SK-N-SH (cell line): ENCODE measurements around the gene LRRN4CL. TPM values are rescaled to one million over a fixed set of nuclear protein-coding genes. Genes with fewer than 3 reads are reported as not detected.

Experiments used
- CTCF ChIA-PET: fragments of 300-600, 350-600 bp; formaldehyde crosslinking; extraction: SDS; loops from one replicate; lab custom pipeline; 2021; lab: Yijun Ruan, JAX
- POLR2A ChIA-PET: fragments of 350-600 bp; sonication (Branson Sonifier 250); formaldehyde crosslinking; extraction: SDS; loops from one replicate; lab custom pipeline; 2020; ENCODE audit warnings: antibody characterized with exemption, inconsistent platforms; lab: Yijun Ruan, JAX
- DNase-seq: peaks from one replicate; pipeline ENCODE4 v3.0.0; 2012
- H2AFZ ChIP-seq: fragments of 200-600 bp; sonication (generic); 2 replicates; pipeline ENCODE4 v1.8.1; 2016; ENCODE audit warnings: antibody characterized with exemption, mild to moderate bottlenecking, low read depth
- H3F3A ChIP-seq: fragments of 200-600 bp; sonication (generic); replicated peaks from 2 replicates; pipeline ENCODE3; 2016; ENCODE audit warnings: antibody characterized with exemption, mild to moderate bottlenecking; ENCODE audit not compliant: insufficient read depth
- H3K27ac ChIP-seq, 2 experiments: fragments of 200-500 bp in 1 of 2; fragments of 200-600 bp in 1 of 2; sonication (Bioruptor generic) in 1 of 2; sonication (generic), shearing (Covaris generic) in 1 of 2; 2 replicates each; pipeline versions ENCODE4 v1.5.1 to v1.6.1; 2014 to 2016; ENCODE audit warnings: low read depth in 2 of 2, inconsistent platforms in 1 of 2, low read length in 1 of 2, mild to moderate bottlenecking in 1 of 2, mixed read lengths in 1 of 2
- H3K27me3 ChIP-seq: fragments of 200-600 bp; sonication (generic), shearing (Covaris generic); 2 replicates; pipeline ENCODE4 v1.6.1; 2016; ENCODE audit warnings: mixed run types; ENCODE audit not compliant: insufficient read depth
- H3K36me3 ChIP-seq, 2 experiments: fragments of 200-500 bp in 1 of 2; fragments of 200-600 bp in 1 of 2; sonication (Bioruptor generic) in 1 of 2; sonication (generic) in 1 of 2; replicated peaks in 1 of 2; 2 replicates each; pipeline versions ENCODE3 to v1.5.1; 2014 to 2016; ENCODE audit warnings: low read length in 1 of 2, mild to moderate bottlenecking in 1 of 2; ENCODE audit not compliant: insufficient read depth in 2 of 2, control insufficient read depth in 1 of 2
- H3K4me1 ChIP-seq, 2 experiments: fragments of 200-500 bp in 1 of 2; fragments of 200-600 bp in 1 of 2; sonication (Bioruptor generic) in 1 of 2; sonication (generic), shearing (Covaris generic) in 1 of 2; 2 replicates each; pipeline versions ENCODE4 v1.5.1 to v1.6.1; 2014 to 2016; ENCODE audit warnings: low read depth in 1 of 2, low read length in 1 of 2, mixed run types in 1 of 2; ENCODE audit not compliant: insufficient read depth in 2 of 2, control insufficient read depth in 1 of 2
- H3K4me2 ChIP-seq: fragments of 200-600 bp; sonication (generic), shearing (Covaris generic); 2 replicates; pipeline ENCODE4 v1.6.1; 2017; ENCODE audit warnings: mixed run types
- H3K4me3 ChIP-seq, 2 experiments: fragments of 200-500 bp in 1 of 2; fragments of 200-600 bp in 1 of 2; sonication (Bioruptor generic) in 1 of 2; sonication (generic), shearing (Covaris generic) in 1 of 2; 2 replicates each; pipeline versions ENCODE4 v1.5.1 to v1.8.1; 2014 to 2016; ENCODE audit warnings: low read depth in 2 of 2, inconsistent platforms in 1 of 2, low read length in 1 of 2, mild to moderate bottlenecking in 1 of 2, mixed read lengths in 1 of 2, moderate library complexity in 1 of 2
- H3K79me2 ChIP-seq: fragments of 200-600 bp; sonication (generic); 2 replicates; pipeline ENCODE4 v1.8.1; 2017; ENCODE audit warnings: mild to moderate bottlenecking; ENCODE audit not compliant: insufficient read depth
- H3K9ac ChIP-seq: fragments of 200-600 bp; sonication (generic); 2 replicates; pipeline ENCODE4 v1.6.1; 2017; ENCODE audit warnings: mixed run types
- H3K9me2 ChIP-seq: fragments of 200-600 bp; sonication (generic); 2 replicates; pipeline ENCODE4 v1.6.1; 2017; ENCODE audit warnings: mixed run types
- H3K9me3 ChIP-seq: fragments of 200-600 bp; sonication (generic); 2 replicates; pipeline ENCODE4 v1.6.1; 2017; ENCODE audit warnings: mixed run types, mild to moderate bottlenecking, moderate library complexity
- H4K20me1 ChIP-seq: fragments of 200-600 bp; sonication (generic); 2 replicates; pipeline ENCODE4 v1.6.1; 2017; ENCODE audit warnings: mild to moderate bottlenecking, mixed run types; ENCODE audit not compliant: insufficient read depth
- CHD2 ChIP-seq: fragments of 150-350 bp; IDR thresholded peaks from 2 replicates; pipeline ENCODE4 v1.6.1; 2018; ENCODE audit warnings: low read length; ENCODE audit not compliant: partially characterized antibody
- ELF1 ChIP-seq: IDR thresholded peaks from 2 replicates; pipeline ENCODE4 v1.4.0; 2012
- EP300 ChIP-seq, 2 experiments: IDR thresholded peaks; 2 replicates each; pipeline versions ENCODE4 v1.4.0 to v1.6.1; 2012; ENCODE audit warnings: borderline replicate concordance in 1 of 2, low read depth in 1 of 2, low read length in 1 of 2
- EZH2phosphoT487 ChIP-seq: fragments of 200-600 bp; sonication (generic); IDR thresholded peaks from 2 replicates; pipeline ENCODE4 v1.6.1; 2017; ENCODE audit warnings: low read depth, mixed run types, mild to moderate bottlenecking, antibody characterized with exemption, moderate library complexity, borderline replicate concordance
- FOXJ3 ChIP-seq: sonication (generic); formaldehyde crosslinking; IDR thresholded peaks from 2 replicates; pipeline ENCODE4 v1.5.1; 2020; ENCODE audit warnings: mild to moderate bottlenecking, missing genetic modification reagents
- GABPA ChIP-seq: IDR thresholded peaks from 2 replicates; pipeline ENCODE4 v1.4.0; 2012; ENCODE audit warnings: low read depth, mild to moderate bottlenecking
- GATA2 ChIP-seq: sonication (generic); formaldehyde crosslinking; IDR thresholded peaks from 2 replicates; pipeline ENCODE4 v1.5.0; 2020; ENCODE audit warnings: mild to moderate bottlenecking, missing genetic modification reagents
- JUND ChIP-seq: IDR thresholded peaks from 2 replicates; pipeline ENCODE4 v1.4.0; 2012
- MXI1 ChIP-seq: IDR thresholded peaks from 2 replicates; pipeline ENCODE4 v1.6.1; 2012; ENCODE audit warnings: mild to moderate bottlenecking, low read depth, low read length, improper control_type of control experiment
- POLR2AphosphoS5 ChIP-seq: IDR thresholded peaks from 2 replicates; pipeline ENCODE4 v1.6.1; 2012; ENCODE audit warnings: low read depth, low read length
- RFX5 ChIP-seq: IDR thresholded peaks from 2 replicates; pipeline ENCODE4 v1.6.1; 2012; ENCODE audit warnings: mild to moderate bottlenecking, improper control_type of control experiment, low read length
- SIN3A ChIP-seq: IDR thresholded peaks from 2 replicates; pipeline ENCODE4 v1.6.1; 2012; ENCODE audit warnings: low read depth, mild to moderate bottlenecking, low read length, moderate library complexity, borderline replicate concordance
- TCF12 ChIP-seq: IDR thresholded peaks from 2 replicates; pipeline ENCODE4 v1.4.0; 2012
- TEAD4 ChIP-seq: IDR thresholded peaks from 2 replicates; pipeline ENCODE4 v1.4.0; 2012; ENCODE audit warnings: mild to moderate bottlenecking, borderline replicate concordance; ENCODE audit not compliant: insufficient read depth
- YY1 ChIP-seq: IDR thresholded peaks from 2 replicates; pipeline ENCODE4 v1.4.0; 2012; ENCODE audit warnings: low read depth, mild to moderate bottlenecking
- WGBS: methylation state at CpG from one replicate; pipeline ENCODE4 v1.1.6; 2017; ENCODE audit warnings: low lambda C conversion rate; 5-methylcytosine and 5-hydroxymethylcytosine counted together
- polyA plus RNA-seq, 3 experiments: library from polyadenylated mRNA; depleted of rRNA; stranded (reverse); fragments of >200 nt; gene quantifications; 2 replicates each; pipeline ENCODE4 v1.2.3, GENCODE V29; 2012
- TF ChIP-seq, protein P1 (sequence below): IDR thresholded peaks from 2 replicates; pipeline ENCODE4 v1.4.0; 2012; ENCODE audit warnings: low read depth, borderline replicate concordance
- TF ChIP-seq, protein P2 (sequence below): IDR thresholded peaks from 2 replicates; pipeline ENCODE4; 2012
- TF ChIP-seq, protein P3 (sequence below): IDR thresholded peaks from 2 replicates; pipeline ENCODE4 v1.4.0; 2012; ENCODE audit warnings: low read depth
- TF ChIP-seq, protein P4 (sequence below): IDR thresholded peaks from 2 replicates; pipeline ENCODE4 v1.4.0; 2012; ENCODE audit warnings: low read depth, borderline replicate concordance

LRRN4CL gene
- polyA plus RNA-seq, 1 of the 3 experiments (the other 2 are of a cell fraction): 0.08 TPM

DNA sequence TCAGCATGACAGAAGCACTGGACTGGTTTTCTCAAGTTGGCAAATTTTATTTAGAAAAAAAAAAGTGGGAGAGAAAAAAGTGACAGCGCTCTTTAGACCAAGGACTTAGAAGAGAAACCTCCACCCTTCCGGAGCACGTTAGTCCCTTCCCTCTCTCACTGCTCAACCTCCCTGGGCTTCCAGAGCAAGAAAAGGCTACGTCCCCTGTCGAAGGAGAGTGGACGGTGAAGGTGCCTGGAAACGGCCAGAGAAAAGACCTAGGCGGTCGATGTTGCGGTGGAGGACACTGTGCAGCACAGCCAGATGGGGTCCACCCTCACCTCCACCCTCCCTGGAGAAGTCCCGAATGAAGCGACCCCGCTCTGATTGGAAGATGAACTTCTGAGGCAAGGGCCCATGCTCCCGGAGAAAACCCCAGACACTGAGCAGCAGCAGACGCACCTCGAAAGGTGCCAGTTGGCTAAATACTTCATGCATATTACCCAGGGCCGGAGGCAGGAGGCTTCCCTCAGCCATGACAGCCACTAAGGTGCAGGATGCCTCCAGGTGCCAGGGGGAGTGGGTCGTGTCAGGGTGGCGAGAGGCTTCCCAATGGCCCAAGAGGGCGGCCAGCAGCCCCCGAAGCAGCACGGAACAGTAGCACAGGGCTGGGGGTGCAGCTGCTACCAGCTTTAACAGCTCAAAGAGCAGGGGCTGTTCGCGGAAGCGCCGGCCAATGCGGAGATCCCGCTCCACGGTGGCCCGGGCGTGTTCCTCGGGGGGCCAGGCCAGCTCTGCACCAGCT is 42.3 kb downstream of the LRRN4CL start:
- Histone ChIP-seq H4K20me1 (0 out of 2 replicates have a peak, but pooled peaks cover 5% of the 10 kb centered on the region), H3K4me3 (no peak overlapping the region), H3K79me2 (peaks cover 63% of the 10 kb centered on the region), H3K9ac (no peak overlapping the region), H3K4me2 (0 out of 2 replicates have a peak overlapping the region, but pooled peaks have one; percentile 33), H3F3A (peaks cover 5% of the 10 kb centered on the region), H3K4me1 (peaks cover 7 to 10% of the 10 kb centered on the region in 2 experiments; a peak in 2 of 4 replicates), H3K9me3 (no peaks in the 10 kb centered on the region), H3K9me2 (no peaks in the 10 kb centered on the region), H3K36me3 (peaks cover 21 to 31% of the 10 kb centered on the region in 2 experiments), H3K27me3 (no peaks in the 10 kb centered on the region), H3K27ac (no peak overlapping the region), H2AFZ (no peak overlapping the region)
- ChIA-PET CTCF (interaction anchor here (1.5 to 2.4 kb wide), 4 partner anchors 18 to 252 kb away, joined by 4 to 10 read pairs (median 4); partner anchors contain the start of genes C11orf98, CSKMT, SLC3A2 and TUT1), POLR2A (interaction anchor here (0.7 to 7.3 kb wide), 9 partner anchors 8 to 194 kb away, joined by 3 to 52 read pairs (median 6); partner anchors contain the start of genes B3GAT3, C11orf98, CSKMT and LBHD1)
- WGBS: 48% methylated on average over 17 of the region's 32 CpGs
- DNase-seq: peak; percentile 43
- TF ChIP-seq JUND (no peak), TCF12 (no peak), CHD2 (no peak), MXI1 (no peak)
- TF ChIP-seq, protein P1, sequence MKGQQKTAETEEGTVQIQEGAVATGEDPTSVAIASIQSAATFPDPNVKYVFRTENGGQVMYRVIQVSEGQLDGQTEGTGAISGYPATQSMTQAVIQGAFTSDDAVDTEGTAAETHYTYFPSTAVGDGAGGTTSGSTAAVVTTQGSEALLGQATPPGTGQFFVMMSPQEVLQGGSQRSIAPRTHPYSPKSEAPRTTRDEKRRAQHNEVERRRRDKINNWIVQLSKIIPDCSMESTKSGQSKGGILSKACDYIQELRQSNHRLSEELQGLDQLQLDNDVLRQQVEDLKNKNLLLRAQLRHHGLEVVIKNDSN: no peak

DNA sequence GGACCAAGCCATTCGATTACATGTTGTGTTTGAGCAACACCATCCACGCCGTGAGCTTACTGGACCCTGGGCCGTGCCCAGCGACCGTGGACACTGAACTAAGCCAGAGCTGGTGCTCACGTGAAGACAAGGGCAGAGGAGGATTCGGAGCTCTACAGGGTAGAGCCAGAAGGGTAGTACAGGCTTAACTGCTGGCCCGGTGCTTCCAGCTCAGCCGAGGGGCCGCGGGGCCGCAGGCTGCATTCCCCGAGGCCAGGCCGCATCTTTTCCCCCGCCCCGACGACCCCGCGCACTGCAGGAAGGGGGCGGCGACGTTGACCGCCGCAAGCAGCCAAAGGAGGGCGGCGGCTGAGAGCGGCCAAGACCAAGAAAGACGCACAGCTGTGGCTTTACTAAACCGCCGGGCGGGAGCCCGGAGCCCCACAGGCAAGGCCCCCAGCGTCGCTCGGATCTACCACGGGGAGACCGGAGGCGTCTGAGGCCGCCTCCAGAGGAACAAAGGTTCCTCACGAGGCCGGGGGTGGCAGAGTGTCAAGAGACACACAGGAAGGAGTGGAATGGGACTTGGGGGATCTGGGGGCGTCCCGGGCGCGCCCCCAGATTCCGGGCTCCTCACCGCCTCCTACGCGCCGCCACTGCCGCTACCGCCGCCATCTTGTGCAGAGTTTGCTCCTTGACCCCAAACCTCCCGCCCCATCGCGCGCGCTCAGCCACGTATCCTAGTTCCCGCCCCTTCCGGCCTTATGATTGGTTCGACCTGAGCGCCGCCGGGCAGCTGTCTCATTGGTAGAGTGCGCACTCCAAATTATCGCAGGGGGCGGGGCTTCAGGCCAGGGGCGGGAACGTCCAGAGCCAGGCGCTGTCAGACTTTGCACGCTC is 43.1 kb downstream of the LRRN4CL start, which contains the start of gene GANAB:
Gene GANAB (minus strand): TSS at position 668 of the 879 bp plus-strand sequence. CDS start 14 bp downstream, at position 654.
- Histone ChIP-seq H3K9me2 (no peaks in the 10 kb centered on the region), H3K27me3 (no peaks in the 10 kb centered on the region), H3K79me2 (peaks cover 63% of the 10 kb centered on the region), H3K4me3 (peak within 1 kb of the TSS; percentile 78 to 87), H3K9ac (peak within 1 kb of the TSS; percentile 97), H3K4me2 (peak within 1 kb of the TSS; percentile 92), H2AFZ (no peak within 1 kb of the TSS; the same call in 1 of the 2 replicates), H3K4me1 (peaks cover 5 to 8% of the 10 kb centered on the region in 2 experiments; a peak in 2 of 4 replicates), H3K9me3 (no peaks in the 10 kb centered on the region), H3F3A (peaks cover 5% of the 10 kb centered on the region), H4K20me1 (0 out of 2 replicates have a peak, but pooled peaks cover 5% of the 10 kb centered on the region), H3K36me3 (peaks cover 21 to 34% of the 10 kb centered on the region in 2 experiments), H3K27ac (peak within 1 kb of the TSS; percentile 77 to 88)
- POLR2A ChIA-PET: interaction anchor here (0.5 to 7.3 kb wide), 12 partner anchors 9 to 1402 kb away, joined by 3 to 52 read pairs (median 4); partner anchors contain the start of genes B3GAT3, C11orf98, CSKMT and LBHD1
- CTCF ChIA-PET: interaction anchor here (0.6 to 1.9 kb wide), 7 partner anchors 19 to 251 kb away, joined by 3 to 5 read pairs (median 4); partner anchors contain the start of genes C11orf98, CSKMT and SLC3A2
- under 1% methylated on average over 60 of the region's 73 CpGs for WGBS
- DNase-seq: peak; percentile 99
- peak; percentile 79 for TF ChIP-seq GABPA
- TF ChIP-seq POLR2AphosphoS5: peak; percentile 90
- peak; percentile 93 for TF ChIP-seq CHD2
- TF ChIP-seq, protein P2, sequence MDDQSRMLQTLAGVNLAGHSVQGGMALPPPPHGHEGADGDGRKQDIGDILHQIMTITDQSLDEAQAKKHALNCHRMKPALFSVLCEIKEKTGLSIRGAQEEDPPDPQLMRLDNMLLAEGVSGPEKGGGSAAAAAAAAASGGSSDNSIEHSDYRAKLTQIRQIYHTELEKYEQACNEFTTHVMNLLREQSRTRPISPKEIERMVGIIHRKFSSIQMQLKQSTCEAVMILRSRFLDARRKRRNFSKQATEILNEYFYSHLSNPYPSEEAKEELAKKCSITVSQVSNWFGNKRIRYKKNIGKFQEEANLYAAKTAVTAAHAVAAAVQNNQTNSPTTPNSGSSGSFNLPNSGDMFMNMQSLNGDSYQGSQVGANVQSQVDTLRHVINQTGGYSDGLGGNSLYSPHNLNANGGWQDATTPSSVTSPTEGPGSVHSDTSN: peak; percentile 53
- TF ChIP-seq GATA2 (CRISPR knock-in tag): no peak
- TF ChIP-seq, protein P3, sequence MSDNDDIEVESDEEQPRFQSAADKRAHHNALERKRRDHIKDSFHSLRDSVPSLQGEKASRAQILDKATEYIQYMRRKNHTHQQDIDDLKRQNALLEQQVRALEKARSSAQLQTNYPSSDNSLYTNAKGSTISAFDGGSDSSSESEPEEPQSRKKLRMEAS: peak; percentile 55
- 0 out of 2 replicates have a peak, but pooled peaks have one; percentile 51 for TF ChIP-seq TEAD4
- no peak for TF ChIP-seq FOXJ3 (CRISPR knock-in tag)
- TF ChIP-seq EZH2phosphoT487: no peak
- peak; percentile 99 for TF ChIP-seq MXI1
- peak; percentile 90; the same call in 1 of the 2 replicates for TF ChIP-seq SIN3A
- TF ChIP-seq, protein P4, sequence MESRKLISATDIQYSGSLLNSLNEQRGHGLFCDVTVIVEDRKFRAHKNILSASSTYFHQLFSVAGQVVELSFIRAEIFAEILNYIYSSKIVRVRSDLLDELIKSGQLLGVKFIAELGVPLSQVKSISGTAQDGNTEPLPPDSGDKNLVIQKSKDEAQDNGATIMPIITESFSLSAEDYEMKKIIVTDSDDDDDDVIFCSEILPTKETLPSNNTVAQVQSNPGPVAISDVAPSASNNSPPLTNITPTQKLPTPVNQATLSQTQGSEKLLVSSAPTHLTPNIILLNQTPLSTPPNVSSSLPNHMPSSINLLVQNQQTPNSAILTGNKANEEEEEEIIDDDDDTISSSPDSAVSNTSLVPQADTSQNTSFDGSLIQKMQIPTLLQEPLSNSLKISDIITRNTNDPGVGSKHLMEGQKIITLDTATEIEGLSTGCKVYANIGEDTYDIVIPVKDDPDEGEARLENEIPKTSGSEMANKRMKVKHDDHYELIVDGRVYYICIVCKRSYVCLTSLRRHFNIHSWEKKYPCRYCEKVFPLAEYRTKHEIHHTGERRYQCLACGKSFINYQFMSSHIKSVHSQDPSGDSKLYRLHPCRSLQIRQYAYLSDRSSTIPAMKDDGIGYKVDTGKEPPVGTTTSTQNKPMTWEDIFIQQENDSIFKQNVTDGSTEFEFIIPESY: peak; percentile 89
- peak; percentile 45; the same call in 1 of the 2 replicates for TF ChIP-seq RFX5
- TF ChIP-seq TCF12: no peak
- no peak; a peak in 1 of 4 replicates for TF ChIP-seq EP300 (IDR thresholded peaks at IDR 0.05; ENCODE audit: borderline replicate concordance in 1 of 2, low read depth in 1 of 2, low read length in 1 of 2)
- TF ChIP-seq JUND: peak; percentile 46; the same call in 1 of the 2 replicates
- peak; percentile 96 for TF ChIP-seq YY1
- peak; percentile 63 for TF ChIP-seq ELF1
